ENCODE measurements around the gene AXIN1. TPM values are rescaled to one million over a fixed set of nuclear protein-coding genes. Genes with fewer than 3 reads are reported as not detected.

AXIN1 gene
- total RNA-seq, 1 experiment from 2014 or later, result 53.3 TPM

GRCh38 chr16:273547-274421, 78.7 kb downstream of the AXIN1 start:
- TF ChIP-seq CTCF (IDR thresholded peaks at IDR 0.05), result no peak
- no peak for TF ChIP-seq POLR2AphosphoS5 (IDR thresholded peaks at IDR 0.05; ENCODE audit: low read depth, low read length)
- TF ChIP-seq REST (IDR thresholded peaks at IDR 0.05; ENCODE audit: insufficient read depth in 1 of 2, low read depth in 2 of 2, low read length in 1 of 2), result no peak
- no peak for TF ChIP-seq TCF7L2 (IDR thresholded peaks at IDR 0.05; ENCODE audit: low read depth, low read length)
- TF ChIP-seq SIN3A (IDR thresholded peaks at IDR 0.05; ENCODE audit: borderline replicate concordance, insufficient read depth, low read depth, low read length), result no peak
- intact Hi-C loops (cut with micrococcal nuclease; ENCODE audit: unreplicated experiment) (no loop called here), in situ Hi-C loops (cut with HindIII; ENCODE audit: low pct_unique_long_range_greater_than_20kb, low sequenced_read_pairs) (no loop called here)
- DNase-seq (ENCODE audit: low read depth, low spot score) (no peak), ATAC-seq (peak; percentile 66)
- Histone ChIP-seq H3K27ac (ENCODE audit: low read length) (no peak overlapping the region), H3K9me3 (ENCODE audit: control insufficient read depth, insufficient read depth, low read depth, low read length) (no peaks in the 10 kb centered on the region), H3K36me3 (ENCODE audit: control insufficient read depth, insufficient read depth, low read length) (no peaks in the 10 kb centered on the region), H3K27me3 (ENCODE audit: control insufficient read depth, insufficient read depth, low read length) (no peaks in the 10 kb centered on the region), H3K4me1 (ENCODE audit: control insufficient read depth, insufficient read depth, low read length) (peaks cover 6% of the 10 kb centered on the region; the same call in 1 of the 2 replicates), H3K4me3 (ENCODE audit: low read depth in 2 of 2, low read length in 2 of 2) (no peak overlapping the region)
- no TSS peak for BruUV-seq (replicated peaks)
- ChIA-PET CTCF (interaction anchor here (0.6 kb wide), 1 partner anchor 89 kb away, joined by 3 read pairs; no protein-coding TSS in a partner anchor), POLR2A (no interaction called here)

- in situ Hi-C loops (cut with HindIII; ENCODE audit: low pct_unique_long_range_greater_than_20kb, low sequenced_read_pairs), result no loop called here
- H3K9me3 ChIP-seq (ENCODE audit: control insufficient read depth, insufficient read depth, low read depth, low read length), result no peaks in the 10 kb centered on the region
- H3K27ac ChIP-seq (ENCODE audit: low read length), result no peak overlapping the region
- POLR2A ChIA-PET, result no interaction called here
- intact Hi-C loops (cut with micrococcal nuclease; ENCODE audit: unreplicated experiment), result no loop called here
- 0 out of 2 replicates have a peak, but pooled peaks have one; percentile 22 for ATAC-seq
- H3K36me3 ChIP-seq (ENCODE audit: control insufficient read depth, insufficient read depth, low read length), result no peaks in the 10 kb centered on the region
- no peak overlapping the region for H3K4me3 ChIP-seq (ENCODE audit: low read depth in 2 of 2, low read length in 2 of 2)
- no peaks in the 10 kb centered on the region for H3K27me3 ChIP-seq (ENCODE audit: control insufficient read depth, insufficient read depth, low read length)
- no TSS peak for BruUV-seq (replicated peaks)
- TF ChIP-seq POLR2AphosphoS5 (IDR thresholded peaks at IDR 0.05; ENCODE audit: low read depth, low read length) (no peak), TCF7L2 (IDR thresholded peaks at IDR 0.05; ENCODE audit: low read depth, low read length) (no peak), SIN3A (IDR thresholded peaks at IDR 0.05; ENCODE audit: borderline replicate concordance, insufficient read depth, low read depth, low read length) (no peak), REST (IDR thresholded peaks at IDR 0.05; ENCODE audit: insufficient read depth in 1 of 2, low read depth in 2 of 2, low read length in 1 of 2) (no peak), CTCF (IDR thresholded peaks at IDR 0.05) (no peak)
- CTCF ChIA-PET, result interaction anchor here (0.6 kb wide), 1 partner anchor 90 kb away, joined by 3 read pairs; no protein-coding TSS in a partner anchor
- peaks cover 6% of the 10 kb centered on the region; the same call in 1 of the 2 replicates for H3K4me1 ChIP-seq (ENCODE audit: control insufficient read depth, insufficient read depth, low read length)
- DNase-seq (ENCODE audit: low read depth, low spot score), result no peak
Measured at GRCh38 chr16:272633-273546, 79.6 kb downstream of the AXIN1 start.
